SU-DHL-6 (cell line): ENCODE results near the gene IP6K1.

ENCODE experiments used
- H2AFZ ChIP-seq: fragments of 200-600 bp; sonication (generic); 2 replicates; pipeline ENCODE4 v1.6.1; 2014; ENCODE audit warnings: low read depth, mild to moderate bottlenecking, moderate library complexity, mixed read lengths, antibody characterized with exemption, low read length; ENCODE audit not compliant: severe bottlenecking
- H3F3A ChIP-seq: fragments of 200-600 bp; shearing (Covaris generic); 2 replicates; pipeline ENCODE4 v1.6.0; 2016; ENCODE audit warnings: antibody characterized with exemption, mild to moderate bottlenecking; ENCODE audit not compliant: insufficient read depth
- H3K27ac ChIP-seq: fragments of 200-600 bp; sonication (generic); 2 replicates; pipeline ENCODE4 v1.5.1; 2016; ENCODE audit warnings: low read depth, mild to moderate bottlenecking, low read length, moderate library complexity, mixed read lengths
- H3K27me3 ChIP-seq: fragments of 200-600 bp; sonication (generic), shearing (Covaris generic); 2 replicates; pipeline ENCODE4 v1.6.0; 2014; ENCODE audit warnings: mild to moderate bottlenecking, low read length
- H3K36me3 ChIP-seq: fragments of 200-600 bp; sonication (generic); 2 replicates; pipeline ENCODE4 v1.6.1; 2014; ENCODE audit warnings: mild to moderate bottlenecking, low read length, mixed read lengths
- H3K4me2 ChIP-seq: fragments of 300-600, 200-600 bp; shearing (Covaris generic), sonication (generic); 2 replicates; pipeline ENCODE4 v1.6.0; 2014; ENCODE audit warnings: low read length, low read depth, mild to moderate bottlenecking; ENCODE audit not compliant: poor library complexity, severe bottlenecking
- H3K4me3 ChIP-seq: fragments of 200-600 bp; sonication (generic); 2 replicates; pipeline ENCODE4 v1.5.1; 2014; ENCODE audit warnings: antibody characterized with exemption, low read length, mild to moderate bottlenecking, mixed read lengths; ENCODE audit not compliant: insufficient read depth, poor library complexity, severe bottlenecking
- H3K79me2 ChIP-seq: fragments of 200-600 bp; sonication (generic); 2 replicates; pipeline ENCODE4 v1.6.1; 2014; ENCODE audit warnings: mild to moderate bottlenecking, low read length, moderate library complexity; ENCODE audit not compliant: insufficient read depth
- H3K9ac ChIP-seq: fragments of 200-600 bp; sonication (generic); 2 replicates; pipeline ENCODE4 v1.7.0; 2014; ENCODE audit warnings: mild to moderate bottlenecking, low read length
- H3K9me2 ChIP-seq: fragments of 200-600 bp; sonication (generic); replicated peaks from 2 replicates; pipeline ENCODE4 v1.6.1; 2014; ENCODE audit warnings: low read length; ENCODE audit not compliant: insufficient read depth
- H3K9me3 ChIP-seq: fragments of 200-600 bp; sonication (generic); 2 replicates; pipeline ENCODE4 v1.6.1; 2014; ENCODE audit warnings: low read length, mixed read lengths; ENCODE audit not compliant: insufficient read depth
- H4K20me1 ChIP-seq: fragments of 200-600 bp; sonication (generic); 2 replicates; pipeline ENCODE4 v1.6.1; 2014; ENCODE audit warnings: low read depth, mild to moderate bottlenecking, antibody characterized with exemption, low read length, moderate library complexity, mixed read lengths
- EZH2phosphoT487 ChIP-seq: fragments of 200-600 bp; sonication (generic), shearing (Covaris generic); conservative IDR thresholded peaks from 2 replicates; pipeline ENCODE4 v1.6.1; 2018; ENCODE audit warnings: mild to moderate bottlenecking, antibody characterized with exemption, low read length, moderate library complexity, mixed read lengths
- TF ChIP-seq, protein P1 (sequence below): fragments of 200-600 bp; sonication (generic); IDR thresholded peaks from one replicate; pipeline ENCODE4 v1.5.1; 2017; ENCODE audit warnings: antibody characterized with exemption, mild to moderate bottlenecking, low read length, moderate library complexity; ENCODE audit not compliant: insufficient read depth, poor library complexity, severe bottlenecking

IP6K1 gene

DNA sequence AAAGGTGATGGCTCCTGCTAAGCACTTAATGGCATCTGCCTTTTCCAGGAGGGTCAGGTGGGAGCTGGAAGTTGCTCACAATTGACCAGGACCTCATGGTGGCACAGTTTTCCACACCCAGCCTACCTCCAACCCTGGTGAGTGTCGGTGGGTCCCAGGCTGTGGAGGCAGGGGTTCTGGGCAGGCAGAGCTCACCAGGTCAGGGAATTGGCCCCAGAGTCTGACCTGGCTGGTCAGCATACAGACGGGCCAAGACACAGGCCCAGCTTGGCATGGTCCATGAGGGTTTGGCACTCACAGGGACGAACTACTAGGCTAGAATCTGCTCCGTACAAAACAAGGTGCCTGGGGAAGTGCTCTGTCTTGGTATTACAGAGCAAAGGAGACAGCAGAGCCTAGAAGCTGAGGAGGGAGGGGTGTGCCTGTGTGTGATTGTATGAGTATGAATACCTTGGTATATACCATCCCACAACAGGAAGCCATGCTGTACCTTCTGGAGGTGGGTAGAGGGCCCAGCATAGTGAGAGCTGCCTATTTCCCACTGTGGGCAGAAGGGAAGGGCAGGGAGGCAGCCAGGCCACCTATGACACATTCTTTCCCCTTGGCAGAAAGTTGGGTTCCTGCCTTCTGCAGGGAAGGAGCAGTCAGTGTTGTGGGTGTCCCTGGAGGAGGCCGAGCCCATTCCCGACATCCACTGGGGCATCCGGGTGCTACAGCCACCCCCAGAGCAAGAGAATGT, 105.7 kb downstream of the IP6K1 start:
- H3K27ac ChIP-seq = no peak overlapping the region
- H3K79me2 ChIP-seq = peaks cover 1% of the 10 kb centered on the region; the same call in 1 of the 2 replicates
- no peaks in the 10 kb centered on the region for H3K27me3 ChIP-seq
- no peak overlapping the region for H3K4me3 ChIP-seq
- no peak overlapping the region for H2AFZ ChIP-seq
- no peaks in the 10 kb centered on the region for H3F3A ChIP-seq
- H3K9ac ChIP-seq = no peak overlapping the region
- H3K4me2 ChIP-seq = no peak overlapping the region
- TF ChIP-seq, protein P1, sequence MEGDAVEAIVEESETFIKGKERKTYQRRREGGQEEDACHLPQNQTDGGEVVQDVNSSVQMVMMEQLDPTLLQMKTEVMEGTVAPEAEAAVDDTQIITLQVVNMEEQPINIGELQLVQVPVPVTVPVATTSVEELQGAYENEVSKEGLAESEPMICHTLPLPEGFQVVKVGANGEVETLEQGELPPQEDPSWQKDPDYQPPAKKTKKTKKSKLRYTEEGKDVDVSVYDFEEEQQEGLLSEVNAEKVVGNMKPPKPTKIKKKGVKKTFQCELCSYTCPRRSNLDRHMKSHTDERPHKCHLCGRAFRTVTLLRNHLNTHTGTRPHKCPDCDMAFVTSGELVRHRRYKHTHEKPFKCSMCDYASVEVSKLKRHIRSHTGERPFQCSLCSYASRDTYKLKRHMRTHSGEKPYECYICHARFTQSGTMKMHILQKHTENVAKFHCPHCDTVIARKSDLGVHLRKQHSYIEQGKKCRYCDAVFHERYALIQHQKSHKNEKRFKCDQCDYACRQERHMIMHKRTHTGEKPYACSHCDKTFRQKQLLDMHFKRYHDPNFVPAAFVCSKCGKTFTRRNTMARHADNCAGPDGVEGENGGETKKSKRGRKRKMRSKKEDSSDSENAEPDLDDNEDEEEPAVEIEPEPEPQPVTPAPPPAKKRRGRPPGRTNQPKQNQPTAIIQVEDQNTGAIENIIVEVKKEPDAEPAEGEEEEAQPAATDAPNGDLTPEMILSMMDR = no peak
- no peak for TF ChIP-seq EZH2phosphoT487
- H4K20me1 ChIP-seq = no peaks in the 10 kb centered on the region
- H3K9me2 ChIP-seq = no peaks in the 10 kb centered on the region
- no peaks in the 10 kb centered on the region for H3K9me3 ChIP-seq
- no peaks in the 10 kb centered on the region for H3K36me3 ChIP-seq

DNA sequence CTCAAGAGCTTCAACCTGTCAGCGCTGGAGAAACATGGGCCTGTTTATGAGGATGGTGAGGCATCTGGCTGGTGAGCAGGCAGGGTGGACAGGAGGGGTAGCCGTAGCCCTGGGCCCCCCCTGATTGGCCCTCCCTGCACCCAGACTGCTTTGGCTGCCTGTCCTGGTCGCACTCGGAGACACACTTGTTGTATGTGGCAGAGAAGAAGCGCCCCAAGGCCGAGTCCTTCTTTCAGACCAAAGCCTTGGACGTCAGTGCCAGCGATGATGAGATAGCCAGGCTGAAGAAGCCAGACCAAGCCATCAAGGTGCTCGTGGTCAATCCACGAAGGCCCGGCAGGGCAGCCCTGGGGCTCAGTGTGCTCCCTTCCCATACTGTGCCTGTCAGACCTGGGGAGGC, 110.4 kb downstream of the IP6K1 start:
- 0 out of 2 replicates have a peak, but pooled peaks cover 5% of the 10 kb centered on the region for H3F3A ChIP-seq
- H3K4me2 ChIP-seq = no peak overlapping the region
- no peak overlapping the region for H3K27ac ChIP-seq
- peaks cover 14% of the 10 kb centered on the region; the same call in 1 of the 2 replicates for H3K79me2 ChIP-seq
- TF ChIP-seq, protein P1 = no peak
- TF ChIP-seq EZH2phosphoT487 = no peak
- no peak overlapping the region for H3K9ac ChIP-seq
- no peaks in the 10 kb centered on the region for H3K36me3 ChIP-seq
- no peaks in the 10 kb centered on the region for H3K9me2 ChIP-seq
- no peaks in the 10 kb centered on the region for H3K9me3 ChIP-seq
- no peak overlapping the region for H3K4me3 ChIP-seq
- no peaks in the 10 kb centered on the region for H3K27me3 ChIP-seq
- no peaks in the 10 kb centered on the region for H4K20me1 ChIP-seq
- H2AFZ ChIP-seq = no peak overlapping the region

DNA sequence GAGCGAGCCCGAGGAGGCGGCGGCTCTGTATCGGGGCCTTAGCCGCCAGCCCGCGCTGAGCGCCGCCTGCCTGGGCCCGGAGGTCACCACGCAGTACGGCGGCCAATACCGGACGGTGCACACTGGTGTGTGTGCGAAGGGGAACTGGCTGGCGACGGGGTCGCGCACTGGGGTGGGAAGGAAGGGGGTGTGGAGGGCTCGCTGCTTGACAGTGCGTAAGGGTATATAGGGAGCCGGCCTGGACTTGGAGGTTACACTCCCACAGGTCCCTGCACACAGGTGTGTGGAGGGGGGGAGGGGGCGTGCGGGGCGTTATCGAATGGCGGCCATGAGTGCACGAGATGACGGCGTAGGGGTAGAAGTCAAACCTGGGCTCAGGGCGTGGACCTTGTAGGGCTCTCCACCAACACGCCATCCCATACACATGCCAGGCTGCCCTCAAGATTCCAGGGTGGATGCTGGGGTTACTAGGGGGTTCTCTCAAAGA, 111.8 kb downstream of the IP6K1 start:
- peak overlapping the region; percentile 84 for H3K27ac ChIP-seq
- no peaks in the 10 kb centered on the region for H3K27me3 ChIP-seq
- no peaks in the 10 kb centered on the region for H3K9me3 ChIP-seq
- 0 out of 2 replicates have a peak, but pooled peaks cover 5% of the 10 kb centered on the region for H3F3A ChIP-seq
- H2AFZ ChIP-seq = no peak overlapping the region
- no peaks in the 10 kb centered on the region for H3K9me2 ChIP-seq
- H4K20me1 ChIP-seq = no peaks in the 10 kb centered on the region
- peaks cover 14% of the 10 kb centered on the region; the same call in 1 of the 2 replicates for H3K79me2 ChIP-seq
- no peaks in the 10 kb centered on the region for H3K36me3 ChIP-seq
- TF ChIP-seq EZH2phosphoT487 = no peak
- TF ChIP-seq, protein P1 = no peak
- peak overlapping the region; percentile 77 for H3K4me3 ChIP-seq
- H3K4me2 ChIP-seq = peak overlapping the region; percentile 94
- H3K9ac ChIP-seq = peak overlapping the region; percentile 98
